Panc1 (cell line): ENCODE data around the gene SOAT1.

ENCODE experiments used
- POLR2AphosphoS5 ChIP-seq: IDR thresholded peaks from 2 replicates; pipeline ENCODE4 v1.6.1; 2012; ENCODE audit warnings: mild to moderate bottlenecking, low read depth, low read length, moderate library complexity
- SIN3A ChIP-seq: IDR thresholded peaks from 2 replicates; pipeline ENCODE4 v1.6.1; 2012; ENCODE audit warnings: low read depth, mild to moderate bottlenecking, low read length, moderate library complexity, borderline replicate concordance; ENCODE audit not compliant: insufficient read depth
- TF ChIP-seq, protein P1 (sequence below): fragments of 450-650 bp; IDR thresholded peaks from 2 replicates; pipeline ENCODE4 v1.5.1; 2017; ENCODE audit warnings: mild to moderate bottlenecking
- TF ChIP-seq, protein P2 (sequence below), 2 experiments: IDR thresholded peaks; 2 replicates each; pipeline ENCODE4 v1.6.1; 2011 to 2012; ENCODE audit warnings: low read depth in 2 of 2, control low read depth in 1 of 2, low read length in 1 of 2, mild to moderate bottlenecking in 1 of 2, moderate library complexity in 1 of 2; ENCODE audit not compliant: insufficient read depth in 1 of 2

DNA sequence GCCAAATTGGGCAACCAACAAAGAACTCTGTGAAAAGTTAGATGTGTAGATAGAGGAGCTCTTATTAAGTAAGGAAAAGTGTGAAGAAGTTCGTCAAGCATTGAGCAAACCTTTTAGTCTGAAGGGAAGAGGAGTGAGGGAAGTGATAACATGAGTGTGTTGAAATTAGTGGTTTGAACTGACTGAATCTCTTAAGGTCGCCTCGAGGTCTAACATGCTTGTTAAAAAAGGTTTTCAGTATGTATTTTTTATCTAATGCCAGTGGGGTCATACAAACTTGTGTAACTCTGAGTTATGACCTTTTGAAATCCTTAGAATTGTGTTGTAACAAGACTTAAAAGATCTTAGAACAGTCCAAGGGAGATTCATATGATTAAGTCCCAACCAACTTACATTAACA lies 34.1 kb downstream of the SOAT1 start:
- TF ChIP-seq, protein P1, sequence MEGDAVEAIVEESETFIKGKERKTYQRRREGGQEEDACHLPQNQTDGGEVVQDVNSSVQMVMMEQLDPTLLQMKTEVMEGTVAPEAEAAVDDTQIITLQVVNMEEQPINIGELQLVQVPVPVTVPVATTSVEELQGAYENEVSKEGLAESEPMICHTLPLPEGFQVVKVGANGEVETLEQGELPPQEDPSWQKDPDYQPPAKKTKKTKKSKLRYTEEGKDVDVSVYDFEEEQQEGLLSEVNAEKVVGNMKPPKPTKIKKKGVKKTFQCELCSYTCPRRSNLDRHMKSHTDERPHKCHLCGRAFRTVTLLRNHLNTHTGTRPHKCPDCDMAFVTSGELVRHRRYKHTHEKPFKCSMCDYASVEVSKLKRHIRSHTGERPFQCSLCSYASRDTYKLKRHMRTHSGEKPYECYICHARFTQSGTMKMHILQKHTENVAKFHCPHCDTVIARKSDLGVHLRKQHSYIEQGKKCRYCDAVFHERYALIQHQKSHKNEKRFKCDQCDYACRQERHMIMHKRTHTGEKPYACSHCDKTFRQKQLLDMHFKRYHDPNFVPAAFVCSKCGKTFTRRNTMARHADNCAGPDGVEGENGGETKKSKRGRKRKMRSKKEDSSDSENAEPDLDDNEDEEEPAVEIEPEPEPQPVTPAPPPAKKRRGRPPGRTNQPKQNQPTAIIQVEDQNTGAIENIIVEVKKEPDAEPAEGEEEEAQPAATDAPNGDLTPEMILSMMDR, result no peak
- TF ChIP-seq POLR2AphosphoS5 (no peak), SIN3A (no peak)
- TF ChIP-seq, protein P2, sequence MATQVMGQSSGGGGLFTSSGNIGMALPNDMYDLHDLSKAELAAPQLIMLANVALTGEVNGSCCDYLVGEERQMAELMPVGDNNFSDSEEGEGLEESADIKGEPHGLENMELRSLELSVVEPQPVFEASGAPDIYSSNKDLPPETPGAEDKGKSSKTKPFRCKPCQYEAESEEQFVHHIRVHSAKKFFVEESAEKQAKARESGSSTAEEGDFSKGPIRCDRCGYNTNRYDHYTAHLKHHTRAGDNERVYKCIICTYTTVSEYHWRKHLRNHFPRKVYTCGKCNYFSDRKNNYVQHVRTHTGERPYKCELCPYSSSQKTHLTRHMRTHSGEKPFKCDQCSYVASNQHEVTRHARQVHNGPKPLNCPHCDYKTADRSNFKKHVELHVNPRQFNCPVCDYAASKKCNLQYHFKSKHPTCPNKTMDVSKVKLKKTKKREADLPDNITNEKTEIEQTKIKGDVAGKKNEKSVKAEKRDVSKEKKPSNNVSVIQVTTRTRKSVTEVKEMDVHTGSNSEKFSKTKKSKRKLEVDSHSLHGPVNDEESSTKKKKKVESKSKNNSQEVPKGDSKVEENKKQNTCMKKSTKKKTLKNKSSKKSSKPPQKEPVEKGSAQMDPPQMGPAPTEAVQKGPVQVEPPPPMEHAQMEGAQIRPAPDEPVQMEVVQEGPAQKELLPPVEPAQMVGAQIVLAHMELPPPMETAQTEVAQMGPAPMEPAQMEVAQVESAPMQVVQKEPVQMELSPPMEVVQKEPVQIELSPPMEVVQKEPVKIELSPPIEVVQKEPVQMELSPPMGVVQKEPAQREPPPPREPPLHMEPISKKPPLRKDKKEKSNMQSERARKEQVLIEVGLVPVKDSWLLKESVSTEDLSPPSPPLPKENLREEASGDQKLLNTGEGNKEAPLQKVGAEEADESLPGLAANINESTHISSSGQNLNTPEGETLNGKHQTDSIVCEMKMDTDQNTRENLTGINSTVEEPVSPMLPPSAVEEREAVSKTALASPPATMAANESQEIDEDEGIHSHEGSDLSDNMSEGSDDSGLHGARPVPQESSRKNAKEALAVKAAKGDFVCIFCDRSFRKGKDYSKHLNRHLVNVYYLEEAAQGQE (IDR thresholded peaks at IDR 0.05; ENCODE audit: insufficient read depth in 1 of 2, low read depth in 2 of 2, low read length in 1 of 2), result no peak
